Smooth muscle cell of the pulmonary artery (primary cell): ENCODE measurements around the gene CHCT1. TPM values are rescaled to one million over a fixed set of nuclear protein-coding genes. Genes with fewer than 3 reads are reported as not detected.

Source experiments
- total RNA-seq: library from RNA; depleted of rRNA; stranded (reverse); fragments of >200 nt; gene quantifications from 2 replicates; pipeline ENCODE4 v1.2.3, GENCODE V29; 2014

Gene CHCT1
- not detected in 2 replicates for total RNA-seq

GRCh38 chr17:60422162-60422665 lies at the start of gene CHCT1:
Gene CHCT1, plus strand, starts transcription at chr17:60422489. Its CDS starts 104 bp downstream, at chr17:60422593.

GRCh38 chr17:60392042-60392844 lies 30.0 kb upstream of the CHCT1 start, which contains the start of gene USP32:
Gene USP32, minus strand, starts transcription at chr17:60392133. Its CDS starts 194 bp downstream, at chr17:60391939.

Other genes with a start within 250 kb of the CHCT1 start
- gene USP32, start 30.4 kb upstream of the CHCT1 start, total RNA-seq = 77.7 and 85.7 TPM in 2 replicates
- 36.0 and 42.9 TPM in 2 replicates for gene APPBP2, start 103.8 kb downstream of the CHCT1 start, total RNA-seq
- 7.8 and 8.4 TPM in 2 replicates for gene PPM1D, start 177.7 kb downstream of the CHCT1 start, total RNA-seq